A549 (cell line): Measurements from ENCODE around the gene ESYT1. TPM values are rescaled to one million over a fixed set of nuclear protein-coding genes. Genes with fewer than 3 reads are reported as not detected.
A peak's percentile ranks its signal among the peaks of the same experiment; 100 is the strongest.

ENCODE experiments used
- ATAC-seq, 2 experiments: fragments of 200-7000 bp in 1 of 2; fragments of >200 bp in 1 of 2; cut with Nextera tagmentation in 1 of 2; cut with Tn5 transposase in 1 of 2; 3 replicates each; pipeline versions ENCODE4 v1.8.0 to v1.9.1; 2018 to 2020; ENCODE audit warnings: mild to moderate bottlenecking in 1 of 2, moderate library complexity in 1 of 2
- CTCF ChIA-PET: fragments of 300-600 bp; sonication (Branson Sonifier 250); formaldehyde crosslinking; extraction: SDS; loops from one replicate; lab custom pipeline; 2021; ENCODE audit warnings: antibody characterized with exemption, inconsistent platforms; lab: Yijun Ruan, JAX
- POLR2A ChIA-PET: fragments of 350-600 bp; formaldehyde crosslinking; extraction: SDS; loops from one replicate; lab custom pipeline; 2021; ENCODE audit warnings: antibody characterized with exemption, inconsistent platforms; lab: Yijun Ruan, JAX
- DNase-seq, 2 experiments: peaks; one replicate each; pipeline versions ENCODE4 v3.0.0 to v3.0.0-alpha.2; 2011 to 2016; ENCODE audit warnings: low read depth in 1 of 2, low spot score in 1 of 2
- FAIRE-seq: peaks from 2 replicates; lab custom pipeline; 2011; peaks lifted over from hg19 to GRCh38; lab: Jason Lieb, UNC
- H3K27ac ChIP-seq, 2 experiments: fragments of >200 bp; sonication (Bioruptor Twin); formaldehyde crosslinking; 3 replicates each; pipeline ENCODE4 v1.5.1; 2016 to 2017
- H3K4me1 ChIP-seq: fragments of >200 bp; sonication (Bioruptor Twin); formaldehyde crosslinking; 3 replicates; pipeline ENCODE4 v1.6.1; 2016
- H3K4me2 ChIP-seq: fragments of >200 bp; sonication (Bioruptor Twin); formaldehyde crosslinking; 3 replicates; pipeline ENCODE4 v1.6.1; 2016
- H3K4me3 ChIP-seq: fragments of >200 bp; sonication (Bioruptor Twin); formaldehyde crosslinking; 3 replicates; pipeline ENCODE4 v1.5.1; 2016
- H3K9me3 ChIP-seq: fragments of >200 bp; sonication (Bioruptor Twin); formaldehyde crosslinking; 3 replicates; pipeline ENCODE4 v1.6.1; 2016
- CBX8 ChIP-seq: fragments of 200-600 bp; sonication (generic); IDR thresholded peaks from 2 replicates; pipeline ENCODE4 v1.6.1; 2016
- EHF ChIP-seq: fragments of 250-450 bp; sonication (Bioruptor Pico); IDR thresholded peaks from 2 replicates; pipeline ENCODE4 v1.5.0; 2020; ENCODE audit warnings: mild to moderate bottlenecking
- EP300 ChIP-seq, 2 experiments: fragments of >200 bp; sonication (Bioruptor Twin); formaldehyde crosslinking; IDR thresholded peaks; 2 replicates in 1 of 2; 3 replicates in 1 of 2; pipeline ENCODE4 v1.6.1; 2016 to 2017
- ESRRA ChIP-seq: fragments of 150-350 bp; IDR thresholded peaks from 2 replicates; pipeline ENCODE4 v1.6.1; 2014; ENCODE audit warnings: mild to moderate bottlenecking, low read length, borderline replicate concordance
- FOSB ChIP-seq: fragments of 250-450 bp; sonication (Bioruptor Pico); IDR thresholded peaks from 2 replicates; pipeline ENCODE4 v1.5.0; 2020; ENCODE audit warnings: mild to moderate bottlenecking, moderate library complexity
- FOSL2 ChIP-seq, 2 experiments: fragments of 450-650 bp in 1 of 2; fragments of >200 bp in 1 of 2; sonication (Bioruptor Twin) in 1 of 2; formaldehyde crosslinking; IDR thresholded peaks; 2 replicates each; pipeline versions ENCODE4 v1.5.0 to v1.6.1; 2016 to 2020; ENCODE audit warnings: mild to moderate bottlenecking in 1 of 2, moderate library complexity in 1 of 2
- GATA3 ChIP-seq: IDR thresholded peaks from 2 replicates; pipeline ENCODE4 v1.6.1; 2012; ENCODE audit warnings: borderline replicate concordance
- HOXB13 ChIP-seq: fragments of 250-450 bp; sonication (Bioruptor Pico); IDR thresholded peaks from 2 replicates; pipeline ENCODE4 v1.5.0; 2020; ENCODE audit warnings: low read depth, mild to moderate bottlenecking, moderate library complexity
- KDM1A ChIP-seq: fragments of 200-600 bp; sonication (generic); IDR thresholded peaks from 2 replicates; pipeline ENCODE4 v1.6.1; 2016; ENCODE audit warnings: low read depth, mild to moderate bottlenecking
- KDM5A ChIP-seq: fragments of 200-600 bp; sonication (generic); IDR thresholded peaks from 2 replicates; pipeline ENCODE4 v1.6.1; 2016; ENCODE audit warnings: antibody characterized with exemption, mild to moderate bottlenecking
- MAZ ChIP-seq: fragments of 150-350 bp; IDR thresholded peaks from 2 replicates; pipeline ENCODE4 v1.6.1; 2014; ENCODE audit warnings: antibody characterized with exemption, low read depth, low read length, borderline replicate concordance
- MYC ChIP-seq: IDR thresholded peaks from 2 replicates; pipeline ENCODE4 v1.6.1; 2012; ENCODE audit warnings: mild to moderate bottlenecking, inconsistent platforms, low read length, improper control_type of control experiment, borderline replicate concordance
- NFE2L2 ChIP-seq: fragments of 150-350 bp; conservative IDR thresholded peaks from 2 replicates; pipeline ENCODE4 v1.6.1; 2014; ENCODE audit warnings: low read length
- NPAS2 ChIP-seq: fragments of 250-450 bp; sonication (Bioruptor Pico); IDR thresholded peaks from 2 replicates; pipeline ENCODE4 v1.8.0; 2022; ENCODE audit warnings: mild to moderate bottlenecking, moderate library complexity, borderline replicate concordance
- POLR2AphosphoS2 ChIP-seq: conservative IDR thresholded peaks from 2 replicates; pipeline ENCODE4 v1.6.1; 2012; ENCODE audit warnings: low read length, improper control_type of control experiment, inconsistent platforms
- RNF2 ChIP-seq: fragments of 200-600 bp; sonication (generic); IDR thresholded peaks from 2 replicates; pipeline ENCODE4 v1.6.1; 2016; ENCODE audit warnings: low read depth, mild to moderate bottlenecking, antibody characterized with exemption, moderate library complexity, borderline replicate concordance
- SMC3 ChIP-seq: fragments of >200 bp; sonication (Bioruptor Twin); formaldehyde crosslinking; IDR thresholded peaks from 3 replicates; pipeline ENCODE4 v1.6.1; 2018; ENCODE audit warnings: inconsistent platforms
- TFCP2L1 ChIP-seq: fragments of 250-450 bp; sonication (Bioruptor Pico); IDR thresholded peaks from 2 replicates; pipeline ENCODE4 v1.5.0; 2021; ENCODE audit warnings: mild to moderate bottlenecking
- TP53 ChIP-seq: fragments of 250-450 bp; sonication (Bioruptor Pico); IDR thresholded peaks from 2 replicates; pipeline ENCODE4 v1.5.0; 2021; ENCODE audit warnings: mild to moderate bottlenecking, moderate library complexity
- ZC3H11A ChIP-seq: fragments of 450-650 bp; IDR thresholded peaks from 2 replicates; pipeline ENCODE4 v1.6.1; 2014; ENCODE audit warnings: antibody characterized with exemption, mild to moderate bottlenecking
- ZFP36 ChIP-seq: fragments of 450-650 bp; IDR thresholded peaks from 2 replicates; pipeline ENCODE4 v1.6.1; 2014; ENCODE audit warnings: borderline replicate concordance; ENCODE audit not compliant: partially characterized antibody
- WGBS: methylation state at CpG from one replicate; pipeline ENCODE4 v1.1.6; 2017; ENCODE audit errors: missing lambda C conversion rate; 5-methylcytosine and 5-hydroxymethylcytosine counted together
- polyA plus RNA-seq, 4 experiments: library from polyadenylated mRNA; depleted of rRNA in 3 of 4; stranded (reverse); fragments of >200 nt; fragmentation: RNase III in 1 of 4; extraction: RNeasy Plus Mini Kit Qiagen cat#74134 plus additional on column Dnase treatment in 1 of 4; gene quantifications; 2 replicates in 3 of 4; 3 replicates in 1 of 4; pipeline ENCODE4 v1.2.3, GENCODE V29; 2011 to 2017
- TF ChIP-seq, protein P1 (sequence below): IDR thresholded peaks from 2 replicates; pipeline ENCODE4 v1.6.1; 2012
- TF ChIP-seq, protein P2 (sequence below): fragments of 250-450 bp; sonication (Bioruptor Pico); IDR thresholded peaks from 2 replicates; pipeline ENCODE4 v1.5.0; 2021; ENCODE audit warnings: mild to moderate bottlenecking, moderate library complexity, borderline replicate concordance
- TF ChIP-seq, protein P3 (sequence below): IDR thresholded peaks from 2 replicates; pipeline ENCODE4 v1.6.1; 2012
- TF ChIP-seq, protein P4 (sequence below): fragments of >200 bp; sonication (Bioruptor Twin); formaldehyde crosslinking; IDR thresholded peaks from 3 replicates; pipeline ENCODE4 v1.5.1; 2016

The ESYT1 gene
- polyA plus RNA-seq, 2 of the 4 experiments (the other 2 are of a cell fraction): 54.2 to 72.4 TPM

DNA sequence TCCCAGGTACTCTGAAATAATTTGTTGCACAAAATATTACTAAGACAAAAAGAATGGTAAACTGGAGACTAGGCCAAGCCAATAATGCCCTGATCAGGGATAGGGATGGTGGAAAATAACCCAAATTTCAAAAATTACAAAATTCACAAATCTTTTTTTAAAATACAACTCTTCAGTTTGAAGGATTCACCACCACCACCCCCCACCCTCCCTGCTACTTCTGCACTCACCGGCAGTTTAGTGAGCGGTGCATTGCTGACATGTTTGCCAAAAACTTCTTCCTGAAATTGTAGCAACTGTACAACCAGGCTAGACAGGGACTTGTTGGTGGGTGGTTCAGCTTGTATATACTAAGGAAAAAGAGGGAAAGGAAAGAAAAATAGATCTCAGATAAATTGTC lies 58.9 kb downstream of the ESYT1 start:
- FAIRE-seq (no peak), ATAC-seq (no peak), DNase-seq (no peak)
- Histone ChIP-seq H3K27ac (no peak overlapping the region), H3K4me2 (peak overlapping the region; percentile 99), H3K4me3 (no peak overlapping the region), H3K9me3 (no peaks in the 10 kb centered on the region), H3K4me1 (peaks cover 13% of the 10 kb centered on the region)
- POLR2A ChIA-PET: interaction anchor here (1.5 kb wide), 1 partner anchor 28 kb away, joined by 7 read pairs; the partner anchor contains the start of gene MYL6
- CTCF ChIA-PET: interaction anchor here (1.1 to 6.8 kb wide), 6 partner anchors 12 to 62 kb away, joined by 3 to 204 read pairs (median 49); partner anchors contain the start of genes ESYT1, MYL6, RNF41 and ZC3H10
- TF ChIP-seq TFCP2L1 (CRISPR knock-in tag): no peak
- no peak for TF ChIP-seq CBX8
- no peak for TF ChIP-seq EP300 (IDR thresholded peaks at IDR 0.05)
- no peak for TF ChIP-seq KDM5A
- TF ChIP-seq NPAS2 (CRISPR knock-in tag): no peak
- no peak for TF ChIP-seq GATA3
- no peak for TF ChIP-seq FOSL2 (IDR thresholded peaks at IDR 0.05)
- no peak for TF ChIP-seq FOSL2 (CRISPR knock-in tag; IDR thresholded peaks at IDR 0.05)
- no peak for TF ChIP-seq KDM1A
- TF ChIP-seq, protein P1, sequence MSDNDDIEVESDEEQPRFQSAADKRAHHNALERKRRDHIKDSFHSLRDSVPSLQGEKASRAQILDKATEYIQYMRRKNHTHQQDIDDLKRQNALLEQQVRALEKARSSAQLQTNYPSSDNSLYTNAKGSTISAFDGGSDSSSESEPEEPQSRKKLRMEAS: no peak
- no peak for TF ChIP-seq EHF
- TF ChIP-seq FOSB (CRISPR knock-in tag): no peak
- no peak for TF ChIP-seq TP53 (CRISPR knock-in tag)
- TF ChIP-seq NFE2L2: no peak
- WGBS: 97% methylated on average over 2 of the region's 2 CpGs

DNA sequence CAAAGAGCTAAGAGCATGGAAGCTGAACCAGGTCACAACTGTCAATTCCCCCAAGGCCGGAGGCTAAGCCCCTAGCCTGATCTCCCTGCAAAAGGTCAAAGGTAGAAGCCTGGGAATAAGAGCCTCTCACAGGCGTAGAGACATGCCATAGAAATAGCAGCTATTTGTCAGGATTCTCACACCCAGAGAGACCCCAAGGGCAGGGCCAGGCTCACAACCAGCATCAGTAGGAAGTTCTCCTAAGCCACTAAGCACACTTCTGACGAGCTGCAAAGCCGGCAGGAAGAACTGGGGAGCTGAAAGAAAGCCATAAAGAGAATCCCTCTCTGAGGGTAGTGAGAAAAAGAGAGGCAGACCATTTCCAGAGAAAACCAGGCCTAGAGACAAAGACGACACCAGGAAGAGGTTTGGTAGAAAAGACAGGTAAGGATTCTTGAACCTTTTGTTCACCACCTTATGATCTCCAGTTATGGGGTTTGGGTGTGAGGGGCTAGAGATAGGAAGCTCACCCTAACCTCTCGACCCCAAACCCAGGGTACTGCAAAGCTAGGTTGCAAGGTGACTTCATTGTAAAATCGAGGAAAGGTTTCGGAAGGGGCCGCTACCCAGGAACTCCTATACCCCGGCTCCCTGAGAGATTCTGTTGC lies 60.2 kb downstream of the ESYT1 start:
- DNase-seq (no peak), FAIRE-seq (no peak), ATAC-seq (no peak)
- peaks cover 13% of the 10 kb centered on the region for H3K4me1 ChIP-seq
- no peaks in the 10 kb centered on the region for H3K9me3 ChIP-seq
- ChIA-PET CTCF (interaction anchor here (0.5 to 6.8 kb wide), 16 partner anchors 9 to 396 kb away, joined by 3 to 204 read pairs (median 24); partner anchors contain the start of genes ANKRD52, ESYT1, MYL6 and RNF41), POLR2A (interaction anchor here (1.5 to 1.7 kb wide), 2 partner anchors 29 to 69 kb away, joined by 7 to 36 read pairs; partner anchors contain the start of genes MYL6 and ZC3H10)
- 27% methylated on average over 10 of the region's 10 CpGs for WGBS
- peak overlapping the region; percentile 81 for H3K4me3 ChIP-seq
- H3K4me2 ChIP-seq: peak overlapping the region; percentile 99
- TF ChIP-seq, protein P2, sequence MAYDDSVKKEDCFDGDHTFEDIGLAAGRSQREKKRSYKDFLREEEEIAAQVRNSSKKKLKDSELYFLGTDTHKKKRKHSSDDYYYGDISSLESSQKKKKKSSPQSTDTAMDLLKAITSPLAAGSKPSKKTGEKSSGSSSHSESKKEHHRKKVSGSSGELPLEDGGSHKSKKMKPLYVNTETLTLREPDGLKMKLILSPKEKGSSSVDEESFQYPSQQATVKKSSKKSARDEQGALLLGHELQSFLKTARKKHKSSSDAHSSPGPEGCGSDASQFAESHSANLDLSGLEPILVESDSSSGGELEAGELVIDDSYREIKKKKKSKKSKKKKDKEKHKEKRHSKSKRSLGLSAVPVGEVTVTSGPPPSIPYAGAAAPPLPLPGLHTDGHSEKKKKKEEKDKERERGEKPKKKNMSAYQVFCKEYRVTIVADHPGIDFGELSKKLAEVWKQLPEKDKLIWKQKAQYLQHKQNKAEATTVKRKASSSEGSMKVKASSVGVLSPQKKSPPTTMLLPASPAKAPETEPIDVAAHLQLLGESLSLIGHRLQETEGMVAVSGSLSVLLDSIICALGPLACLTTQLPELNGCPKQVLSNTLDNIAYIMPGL: no peak
- no peak for TF ChIP-seq GATA3
- TF ChIP-seq ESRRA: no peak
- no peak for TF ChIP-seq MAZ
- no peak for TF ChIP-seq ZFP36
- TF ChIP-seq, protein P3, sequence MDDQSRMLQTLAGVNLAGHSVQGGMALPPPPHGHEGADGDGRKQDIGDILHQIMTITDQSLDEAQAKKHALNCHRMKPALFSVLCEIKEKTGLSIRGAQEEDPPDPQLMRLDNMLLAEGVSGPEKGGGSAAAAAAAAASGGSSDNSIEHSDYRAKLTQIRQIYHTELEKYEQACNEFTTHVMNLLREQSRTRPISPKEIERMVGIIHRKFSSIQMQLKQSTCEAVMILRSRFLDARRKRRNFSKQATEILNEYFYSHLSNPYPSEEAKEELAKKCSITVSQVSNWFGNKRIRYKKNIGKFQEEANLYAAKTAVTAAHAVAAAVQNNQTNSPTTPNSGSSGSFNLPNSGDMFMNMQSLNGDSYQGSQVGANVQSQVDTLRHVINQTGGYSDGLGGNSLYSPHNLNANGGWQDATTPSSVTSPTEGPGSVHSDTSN: no peak
- TF ChIP-seq POLR2AphosphoS2: no peak
- TF ChIP-seq ZC3H11A: no peak
- no peak for TF ChIP-seq SMC3
- TF ChIP-seq, protein P4, sequence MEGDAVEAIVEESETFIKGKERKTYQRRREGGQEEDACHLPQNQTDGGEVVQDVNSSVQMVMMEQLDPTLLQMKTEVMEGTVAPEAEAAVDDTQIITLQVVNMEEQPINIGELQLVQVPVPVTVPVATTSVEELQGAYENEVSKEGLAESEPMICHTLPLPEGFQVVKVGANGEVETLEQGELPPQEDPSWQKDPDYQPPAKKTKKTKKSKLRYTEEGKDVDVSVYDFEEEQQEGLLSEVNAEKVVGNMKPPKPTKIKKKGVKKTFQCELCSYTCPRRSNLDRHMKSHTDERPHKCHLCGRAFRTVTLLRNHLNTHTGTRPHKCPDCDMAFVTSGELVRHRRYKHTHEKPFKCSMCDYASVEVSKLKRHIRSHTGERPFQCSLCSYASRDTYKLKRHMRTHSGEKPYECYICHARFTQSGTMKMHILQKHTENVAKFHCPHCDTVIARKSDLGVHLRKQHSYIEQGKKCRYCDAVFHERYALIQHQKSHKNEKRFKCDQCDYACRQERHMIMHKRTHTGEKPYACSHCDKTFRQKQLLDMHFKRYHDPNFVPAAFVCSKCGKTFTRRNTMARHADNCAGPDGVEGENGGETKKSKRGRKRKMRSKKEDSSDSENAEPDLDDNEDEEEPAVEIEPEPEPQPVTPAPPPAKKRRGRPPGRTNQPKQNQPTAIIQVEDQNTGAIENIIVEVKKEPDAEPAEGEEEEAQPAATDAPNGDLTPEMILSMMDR: no peak
- no peak for TF ChIP-seq EP300 (IDR thresholded peaks at IDR 0.05)
- no peak for TF ChIP-seq HOXB13
- no peak for TF ChIP-seq RNF2
- TF ChIP-seq MYC: no peak
- H3K27ac ChIP-seq: peak overlapping the region; percentile 93 to 99
